ENCODE results near the gene TBC1D9. TPM values are rescaled to one million over a fixed set of nuclear protein-coding genes. Genes with fewer than 3 reads are reported as not detected.

TBC1D9 gene
- total RNA-seq, 1 experiment from 2014 or later, result 17.0 TPM

DNA sequence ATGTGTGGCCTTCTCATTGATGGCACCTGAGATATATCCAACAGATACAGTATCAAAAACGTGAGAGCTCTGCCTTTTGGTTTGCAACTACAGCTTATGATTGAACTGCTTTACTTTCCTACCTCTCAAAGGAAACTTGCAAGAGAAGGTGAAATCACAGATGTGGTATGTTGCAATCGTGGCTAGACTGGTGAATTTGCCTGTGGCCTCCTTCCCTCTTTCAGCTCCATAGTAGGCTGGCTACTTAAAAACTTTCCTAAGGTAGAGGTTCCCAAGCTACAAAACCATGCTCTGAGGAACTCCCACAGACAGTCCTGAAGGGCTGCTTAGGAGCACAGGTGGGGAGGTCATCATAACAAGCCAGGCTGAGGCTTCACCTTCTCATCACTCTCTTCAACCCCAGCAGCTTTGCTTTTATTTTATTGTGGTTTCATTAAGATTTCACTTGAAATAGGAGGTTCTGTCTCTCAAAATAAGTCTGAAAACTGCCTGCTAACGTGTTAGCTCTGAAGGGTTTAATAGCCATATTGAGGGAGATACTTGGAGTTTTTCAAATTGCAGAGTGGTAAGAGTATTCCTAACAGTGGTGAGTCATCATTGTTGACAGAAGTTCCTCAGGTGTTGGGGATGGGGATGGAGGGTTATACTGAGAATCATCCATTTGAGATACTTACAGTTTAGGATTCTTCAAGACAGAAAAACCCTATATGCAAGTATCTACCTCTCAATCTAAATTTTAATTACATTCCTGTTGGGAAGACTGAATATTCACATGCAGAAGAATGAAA, 93.9 kb downstream of the TBC1D9 start:
- no peaks in the 10 kb centered on the region for H3K79me2 ChIP-seq (ENCODE audit: low read depth)
- TF ChIP-seq, protein P1, sequence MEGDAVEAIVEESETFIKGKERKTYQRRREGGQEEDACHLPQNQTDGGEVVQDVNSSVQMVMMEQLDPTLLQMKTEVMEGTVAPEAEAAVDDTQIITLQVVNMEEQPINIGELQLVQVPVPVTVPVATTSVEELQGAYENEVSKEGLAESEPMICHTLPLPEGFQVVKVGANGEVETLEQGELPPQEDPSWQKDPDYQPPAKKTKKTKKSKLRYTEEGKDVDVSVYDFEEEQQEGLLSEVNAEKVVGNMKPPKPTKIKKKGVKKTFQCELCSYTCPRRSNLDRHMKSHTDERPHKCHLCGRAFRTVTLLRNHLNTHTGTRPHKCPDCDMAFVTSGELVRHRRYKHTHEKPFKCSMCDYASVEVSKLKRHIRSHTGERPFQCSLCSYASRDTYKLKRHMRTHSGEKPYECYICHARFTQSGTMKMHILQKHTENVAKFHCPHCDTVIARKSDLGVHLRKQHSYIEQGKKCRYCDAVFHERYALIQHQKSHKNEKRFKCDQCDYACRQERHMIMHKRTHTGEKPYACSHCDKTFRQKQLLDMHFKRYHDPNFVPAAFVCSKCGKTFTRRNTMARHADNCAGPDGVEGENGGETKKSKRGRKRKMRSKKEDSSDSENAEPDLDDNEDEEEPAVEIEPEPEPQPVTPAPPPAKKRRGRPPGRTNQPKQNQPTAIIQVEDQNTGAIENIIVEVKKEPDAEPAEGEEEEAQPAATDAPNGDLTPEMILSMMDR (conservative IDR thresholded peaks at IDR 0.05), result no peak
- TF ChIP-seq EZH2 (IDR thresholded peaks at IDR 0.05; ENCODE audit: low read depth), result no peak
- no TSS peak for BruUV-seq (replicated peaks)
- no peaks in the 10 kb centered on the region for H3K27me3 ChIP-seq (ENCODE audit: insufficient read depth, low read depth)
- POLR2A ChIA-PET (ENCODE audit: unreplicated experiment), result interaction anchor here (0.6 to 0.7 kb wide), 4 partner anchors 12 to 568 kb away, joined by 3 to 10 read pairs (median 4); no protein-coding TSS in a partner anchor
- H2AFZ ChIP-seq, result no peak overlapping the region
- DNase-seq, result peak in 1 of 2 experiments; percentile 47
- peak overlapping the region; percentile 49 for H3K4me2 ChIP-seq
- H3K27ac ChIP-seq, result no peak overlapping the region
- H3F3A ChIP-seq (ENCODE audit: insufficient read depth, low read depth), result no peaks in the 10 kb centered on the region
- no peaks in the 10 kb centered on the region for H3K9me2 ChIP-seq (ENCODE audit: insufficient read depth)
- CTCF ChIA-PET, result no interaction called here
- H3K4me1 ChIP-seq (replicated peaks; ENCODE audit: insufficient read depth), result peaks cover 14% of the 10 kb centered on the region
- H3K4me3 ChIP-seq, result no peak overlapping the region
- intact Hi-C loops (cut with micrococcal nuclease; ENCODE audit: unreplicated experiment), result no loop called here
- no peaks in the 10 kb centered on the region for H3K36me3 ChIP-seq (ENCODE audit: low read depth)
- no peaks in the 10 kb centered on the region for H4K20me1 ChIP-seq (ENCODE audit: insufficient read depth)
- no peaks in the 10 kb centered on the region for H3K9me3 ChIP-seq (ENCODE audit: insufficient read depth, low read depth)

DNA sequence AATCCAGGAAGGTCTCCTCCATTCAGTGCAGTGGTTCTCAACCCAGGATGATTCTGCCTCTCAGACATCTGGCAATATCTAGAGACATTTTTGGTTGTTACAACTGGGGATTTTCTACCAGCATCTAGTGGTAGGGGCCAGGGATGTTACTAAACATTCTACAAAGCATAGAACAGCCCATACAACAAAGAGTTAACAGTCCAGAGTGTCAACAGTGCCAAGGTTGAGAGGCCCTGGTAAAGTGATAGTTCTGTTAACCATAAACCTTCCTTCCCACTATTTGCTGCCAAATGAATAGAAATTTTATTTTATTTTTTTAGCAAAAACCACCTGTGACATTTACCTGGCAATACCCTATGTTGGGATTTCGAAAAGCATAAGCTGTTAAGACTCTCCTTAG, 94.6 kb downstream of the TBC1D9 start:
- TF ChIP-seq, protein P1 (conservative IDR thresholded peaks at IDR 0.05), result no peak
- TF ChIP-seq EZH2 (IDR thresholded peaks at IDR 0.05; ENCODE audit: low read depth), result no peak
- no peak overlapping the region for H2AFZ ChIP-seq
- ChIA-PET POLR2A (ENCODE audit: unreplicated experiment) (interaction anchor here (0.6 kb wide), 1 partner anchor 567 kb away, joined by 10 read pairs; no protein-coding TSS in a partner anchor), CTCF (no interaction called here)
- H3K9me2 ChIP-seq (ENCODE audit: insufficient read depth), result no peaks in the 10 kb centered on the region
- H3K27ac ChIP-seq, result no peak overlapping the region
- no peak for DNase-seq
- H3K9me3 ChIP-seq (ENCODE audit: insufficient read depth, low read depth), result no peaks in the 10 kb centered on the region
- H3F3A ChIP-seq (ENCODE audit: insufficient read depth, low read depth), result no peaks in the 10 kb centered on the region
- H3K36me3 ChIP-seq (ENCODE audit: low read depth), result no peaks in the 10 kb centered on the region; the same call in 1 of the 2 replicates
- H3K79me2 ChIP-seq (ENCODE audit: low read depth), result no peaks in the 10 kb centered on the region
- no peaks in the 10 kb centered on the region for H4K20me1 ChIP-seq (ENCODE audit: insufficient read depth)
- BruUV-seq (replicated peaks), result no TSS peak
- peaks cover 14% of the 10 kb centered on the region for H3K4me1 ChIP-seq (replicated peaks; ENCODE audit: insufficient read depth)
- H3K4me3 ChIP-seq, result no peak overlapping the region
- H3K27me3 ChIP-seq (ENCODE audit: insufficient read depth, low read depth), result no peaks in the 10 kb centered on the region
- intact Hi-C loops (cut with micrococcal nuclease; ENCODE audit: unreplicated experiment), result no loop called here
- peak overlapping the region; percentile 49; the same call in 1 of the 2 replicates for H3K4me2 ChIP-seq

DNA sequence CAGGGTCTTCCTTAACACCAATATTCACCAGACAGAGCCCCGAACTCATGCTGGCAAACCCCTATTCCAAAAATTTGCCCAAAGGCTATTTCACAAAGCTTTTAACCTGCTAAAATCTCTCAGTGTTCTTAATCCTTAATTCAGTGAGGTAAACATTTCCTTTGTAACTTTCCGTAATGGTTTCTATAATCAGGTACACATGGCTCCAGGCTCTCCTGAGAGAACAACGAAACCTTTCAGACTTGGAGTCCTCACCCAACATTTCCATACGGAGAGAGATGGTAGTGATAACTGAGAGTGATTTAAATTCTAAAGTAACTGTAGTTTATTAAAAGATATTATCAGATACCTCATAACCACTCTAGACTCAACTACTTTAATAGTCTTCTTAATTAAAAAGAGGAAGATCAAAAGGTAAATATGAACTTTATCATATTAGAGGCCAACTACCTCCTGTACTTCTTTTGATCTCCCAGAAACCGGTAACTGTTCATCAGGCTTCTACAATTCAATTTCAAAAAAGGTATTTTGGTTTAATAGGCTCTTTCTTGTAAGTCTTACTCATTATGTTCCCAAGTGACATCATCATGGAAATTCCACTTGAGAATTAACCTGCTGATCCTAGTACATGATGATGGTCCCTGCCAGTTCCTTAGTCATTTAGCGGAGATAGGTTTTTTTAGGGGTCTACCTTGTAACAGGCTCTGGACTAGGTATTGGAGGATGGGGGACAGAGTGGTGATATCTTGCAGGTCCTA, 96.1 kb downstream of the TBC1D9 start:
- H4K20me1 ChIP-seq (ENCODE audit: insufficient read depth), result no peaks in the 10 kb centered on the region
- no peak overlapping the region for H3K27ac ChIP-seq
- TF ChIP-seq EZH2 (IDR thresholded peaks at IDR 0.05; ENCODE audit: low read depth), result no peak
- TF ChIP-seq, protein P1 (conservative IDR thresholded peaks at IDR 0.05), result no peak
- H3K79me2 ChIP-seq (ENCODE audit: low read depth), result no peaks in the 10 kb centered on the region
- no peaks in the 10 kb centered on the region; the same call in 1 of the 2 replicates for H3K36me3 ChIP-seq (ENCODE audit: low read depth)
- no peak for DNase-seq
- no peaks in the 10 kb centered on the region for H3K9me2 ChIP-seq (ENCODE audit: insufficient read depth)
- no peak overlapping the region for H3K4me3 ChIP-seq
- no peak overlapping the region for H2AFZ ChIP-seq
- ChIA-PET CTCF (no interaction called here), POLR2A (ENCODE audit: unreplicated experiment) (no interaction called here)
- no peak overlapping the region for H3K4me2 ChIP-seq
- H3K4me1 ChIP-seq (replicated peaks; ENCODE audit: insufficient read depth), result peaks cover 14% of the 10 kb centered on the region
- no peaks in the 10 kb centered on the region for H3K9me3 ChIP-seq (ENCODE audit: insufficient read depth, low read depth)
- BruUV-seq (replicated peaks), result no TSS peak
- no peaks in the 10 kb centered on the region for H3K27me3 ChIP-seq (ENCODE audit: insufficient read depth, low read depth)
- intact Hi-C loops (cut with micrococcal nuclease; ENCODE audit: unreplicated experiment), result no loop called here
- no peaks in the 10 kb centered on the region for H3F3A ChIP-seq (ENCODE audit: insufficient read depth, low read depth)

Data from PC-9 (cell line).